ENCODE data around the gene SKI. TPM values are rescaled to one million over a fixed set of nuclear protein-coding genes. Genes with fewer than 3 reads are reported as not detected.

Gene SKI
- total and polyA plus RNA-seq, 10 of the 15 experiments (the other 5 are each of a cell fraction or from before 2014, with no cell fraction given): 0.03 to 14.9 (median 0.96) TPM

DNA sequence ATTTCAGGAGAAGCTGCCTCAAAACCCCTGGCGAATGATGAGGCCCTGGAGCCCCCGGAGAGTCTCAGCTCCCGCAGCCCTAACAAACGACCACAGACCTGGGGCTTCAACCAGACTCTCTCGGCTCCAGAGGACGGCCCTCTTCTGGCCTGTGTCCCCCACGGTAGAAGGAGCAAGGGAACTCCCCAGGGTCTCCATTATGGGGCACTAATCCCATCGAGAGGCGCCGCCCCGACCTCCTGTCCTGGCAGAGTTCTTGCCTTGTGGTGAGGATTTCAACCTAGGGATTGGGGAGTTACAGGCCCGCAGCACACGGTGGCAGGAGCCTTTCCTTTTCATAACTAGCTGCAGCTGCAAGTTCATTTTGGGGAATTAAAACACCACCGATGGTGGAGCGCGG is 39.8 kb upstream of the SKI start:
- no peak for ATAC-seq
- H3K4me2 ChIP-seq (ENCODE audit: control insufficient read depth, insufficient read depth): no peak overlapping the region
- CTCF ChIA-PET: interaction anchor here (1.7 kb wide), 1 partner anchor 193 kb away, joined by 7 read pairs; no protein-coding TSS in a partner anchor
- RAD21 ChIA-PET (ENCODE audit: unreplicated experiment): no interaction called here
- no peak for FAIRE-seq
- SMC1A ChIA-PET (ENCODE audit: uncharacterized antibody, unreplicated experiment): no interaction called here
- in situ Hi-C loops (cut with MboI) (no loop called here), intact Hi-C loops (cut with micrococcal nuclease; ENCODE audit: unreplicated experiment) (no loop called here)
- H3K27ac ChIP-seq (ENCODE audit: control insufficient read depth, insufficient read depth): no peak overlapping the region
- H3K4me1 ChIP-seq (ENCODE audit: control insufficient read depth, insufficient read depth, low read length): no peaks in the 10 kb centered on the region
- H3K4me3 ChIP-seq: no peak overlapping the region
- no peaks in the 10 kb centered on the region for H3K27me3 ChIP-seq (replicated peaks in 1 of 2; ENCODE audit: control insufficient read depth in 2 of 2, insufficient read depth in 2 of 2, low read length in 1 of 2)
- H3K9me3 ChIP-seq (replicated peaks; ENCODE audit: control insufficient read depth, insufficient read depth, low read length): no peaks in the 10 kb centered on the region
- H3K36me3 ChIP-seq (ENCODE audit: control insufficient read depth in 2 of 2, insufficient read depth in 2 of 2, low read length in 1 of 2): no peaks in the 10 kb centered on the region; a peak in 1 of 4 replicates
- DNase-seq (ENCODE audit: low read depth, low spot score): no peak
- POLR2A ChIA-PET: no interaction called here
- H2AFZ ChIP-seq (ENCODE audit: control insufficient read depth, low read depth, low read length): no peak overlapping the region
- H3K9ac ChIP-seq (ENCODE audit: control insufficient read depth, insufficient read depth, low read length): no peak overlapping the region
- TF ChIP-seq, protein P1, sequence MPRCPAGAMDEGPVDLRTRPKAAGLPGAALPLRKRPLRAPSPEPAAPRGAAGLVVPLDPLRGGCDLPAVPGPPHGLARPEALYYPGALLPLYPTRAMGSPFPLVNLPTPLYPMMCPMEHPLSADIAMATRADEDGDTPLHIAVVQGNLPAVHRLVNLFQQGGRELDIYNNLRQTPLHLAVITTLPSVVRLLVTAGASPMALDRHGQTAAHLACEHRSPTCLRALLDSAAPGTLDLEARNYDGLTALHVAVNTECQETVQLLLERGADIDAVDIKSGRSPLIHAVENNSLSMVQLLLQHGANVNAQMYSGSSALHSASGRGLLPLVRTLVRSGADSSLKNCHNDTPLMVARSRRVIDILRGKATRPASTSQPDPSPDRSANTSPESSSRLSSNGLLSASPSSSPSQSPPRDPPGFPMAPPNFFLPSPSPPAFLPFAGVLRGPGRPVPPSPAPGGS (IDR thresholded peaks at IDR 0.05; ENCODE audit: borderline replicate concordance, insufficient read depth, low read depth, low read length, poor library complexity, severe bottlenecking): no peak
- TF ChIP-seq RAD51 (IDR thresholded peaks at IDR 0.05): no peak
- no peak for TF ChIP-seq SPI1 (IDR thresholded peaks at IDR 0.05; ENCODE audit: borderline replicate concordance, insufficient read depth, low read depth, low read length)
- no peak for TF ChIP-seq BMI1 (IDR thresholded peaks at IDR 0.05; ENCODE audit: borderline replicate concordance)
- TF ChIP-seq DPF2 (IDR thresholded peaks at IDR 0.05): no peak
- TF ChIP-seq RCOR1 (conservative IDR thresholded peaks at IDR 0.05; ENCODE audit: low read depth, low read length): no peak
- H4K20me1 ChIP-seq (ENCODE audit: control insufficient read depth, insufficient read depth): no peaks in the 10 kb centered on the region
- H3K79me2 ChIP-seq (ENCODE audit: control insufficient read depth, insufficient read depth, low read length): no peaks in the 10 kb centered on the region; the same call in 1 of the 2 replicates
- 98% methylated on average over 15 of the region's 16 CpGs for WGBS (ENCODE audit: insufficient coverage, insufficient replicate concordance, low lambda C conversion rate, missing lambda C conversion rate)
- BruUV-seq (replicated peaks): no TSS peak
